Stomach (tissue), 4 donors: ENCODE measurements around the gene CAVIN2.

ENCODE experiments used
- CTCF ChIP-seq, 7 experiments: fragments of 450-650 bp in 4 of 7; fragments of 200-600 bp in 3 of 7; sonication (generic) in 3 of 7; IDR thresholded peaks; one replicate each; pipeline ENCODE4 v1.5.1; 2016 to 2019; ENCODE audit warnings: antibody characterized with exemption in 7 of 7, control low read depth in 2 of 7, mild to moderate bottlenecking in 1 of 7
- EP300 ChIP-seq: sonication (generic); formaldehyde crosslinking; IDR thresholded peaks from one replicate; pipeline ENCODE4 v1.6.1; 2017; ENCODE audit warnings: antibody characterized with exemption
- POLR2A ChIP-seq, 4 donors: fragments of 450-650 bp; IDR thresholded peaks; one replicate each; pipeline ENCODE4 v1.6.1; 2016; ENCODE audit warnings: antibody characterized with exemption in 4 of 4, control low read depth in 2 of 4, mild to moderate bottlenecking in 1 of 4, moderate library complexity in 1 of 4
- POLR2AphosphoS5 ChIP-seq, 3 donors: sonication (generic); formaldehyde crosslinking; IDR thresholded peaks; one replicate each; pipeline ENCODE4 v1.6.1; 2016; ENCODE audit warnings: antibody characterized with exemption in 3 of 3

- no peak for TF ChIP-seq POLR2A (IDR thresholded peaks at IDR 0.05)
- TF ChIP-seq CTCF (IDR thresholded peaks at IDR 0.05), result no peak
- no peak for TF ChIP-seq POLR2AphosphoS5 (IDR thresholded peaks at IDR 0.05)
- TF ChIP-seq EP300, result no peak
Measured at GRCh38 chr2:191862156-191862775, 15.4 kb upstream of the CAVIN2 start.
